HG03280 (cell line): Measurements from ENCODE around the gene PDZRN3.
"Not testable (repeated sequence)": the region's sequence is repeated elsewhere in the genome, so short reads cannot be mapped to it uniquely, and the experiment has no call there.

ENCODE experiments used
- ATAC-seq: cut with Tn5 transposase; IDR thresholded peaks from one replicate; pipeline ENCODE4 v1.9.1; 2021; ENCODE audit warnings: mild to moderate bottlenecking, moderate library complexity; ENCODE audit not compliant: unreplicated experiment

Gene PDZRN3

DNA sequence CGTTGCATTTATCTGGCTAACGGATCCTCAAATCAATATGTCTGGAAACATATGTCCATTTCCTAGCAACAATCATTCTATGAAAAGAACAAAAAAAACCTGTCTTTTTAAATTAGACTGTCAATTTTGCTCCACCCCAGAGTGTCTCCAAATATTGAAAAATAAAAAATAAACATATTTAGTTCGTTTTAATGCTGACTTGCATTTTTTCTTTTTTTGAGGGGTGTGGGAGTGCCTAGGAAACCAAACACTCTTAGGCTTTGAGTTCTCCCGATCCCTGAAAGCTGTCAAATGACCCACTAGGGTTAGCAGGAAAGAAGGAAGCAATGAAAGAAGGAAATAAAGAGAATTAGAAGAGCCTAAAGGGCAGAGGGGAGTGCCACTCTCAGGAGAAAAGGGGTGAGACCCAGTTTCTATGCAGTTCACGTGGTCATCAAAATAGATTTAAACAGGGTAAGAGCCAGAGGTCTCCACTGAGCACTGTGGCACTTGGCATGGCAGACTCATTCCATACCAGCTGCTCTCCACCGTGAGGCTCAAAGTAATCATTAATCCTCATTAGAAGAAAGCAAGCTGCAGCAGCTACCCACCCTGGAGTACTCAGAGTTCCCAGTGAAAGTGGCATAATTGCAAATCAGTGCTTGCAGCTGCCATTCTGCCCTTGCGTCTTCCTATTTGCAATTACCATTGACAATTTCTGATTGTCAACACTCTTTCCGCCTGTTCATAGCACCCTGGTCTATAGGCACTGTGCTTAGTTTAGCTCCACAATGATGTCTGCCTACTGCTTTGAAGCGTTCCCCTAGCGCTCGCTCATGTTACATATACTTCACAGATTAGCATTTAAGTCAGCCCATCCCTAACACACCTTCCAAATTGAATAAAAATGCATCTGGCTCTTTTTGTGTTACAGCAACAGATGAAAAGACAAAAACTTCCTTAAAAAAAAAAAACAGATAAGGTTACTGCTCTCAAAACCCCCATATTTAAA lies 32.3 kb downstream of the PDZRN3 start:
- no peak for ATAC-seq

DNA sequence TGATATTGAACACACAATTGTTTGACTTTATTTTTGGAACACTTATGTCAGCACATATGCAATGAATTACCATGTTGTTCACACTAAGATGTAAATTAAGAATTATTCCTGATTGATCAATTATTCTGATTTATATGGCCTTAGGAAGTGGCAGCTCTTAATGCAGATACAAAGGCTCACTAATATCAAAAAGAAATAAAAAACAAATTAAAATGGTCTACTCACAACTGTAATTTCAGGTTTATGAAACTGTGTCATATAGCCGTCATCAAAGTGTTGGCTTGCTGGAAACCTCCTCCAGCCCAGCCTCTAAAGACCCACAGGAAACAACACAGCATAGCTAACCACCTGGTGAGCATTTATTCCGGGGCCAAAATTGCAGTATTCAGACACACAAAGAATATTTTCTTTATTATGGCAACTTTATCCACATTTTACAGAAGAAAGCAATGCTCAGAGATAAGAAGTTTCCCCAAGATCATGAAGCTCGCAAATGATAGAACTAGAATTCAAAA lies 33.4 kb downstream of the PDZRN3 start:
- ATAC-seq: no peak

- no peak for ATAC-seq
Observed at GRCh38 chr3:73586628-73587027, 38.1 kb downstream of the PDZRN3 start.

GRCh38 chr3:73586190-73586589 lies 38.6 kb downstream of the PDZRN3 start:
- no peak for ATAC-seq

DNA sequence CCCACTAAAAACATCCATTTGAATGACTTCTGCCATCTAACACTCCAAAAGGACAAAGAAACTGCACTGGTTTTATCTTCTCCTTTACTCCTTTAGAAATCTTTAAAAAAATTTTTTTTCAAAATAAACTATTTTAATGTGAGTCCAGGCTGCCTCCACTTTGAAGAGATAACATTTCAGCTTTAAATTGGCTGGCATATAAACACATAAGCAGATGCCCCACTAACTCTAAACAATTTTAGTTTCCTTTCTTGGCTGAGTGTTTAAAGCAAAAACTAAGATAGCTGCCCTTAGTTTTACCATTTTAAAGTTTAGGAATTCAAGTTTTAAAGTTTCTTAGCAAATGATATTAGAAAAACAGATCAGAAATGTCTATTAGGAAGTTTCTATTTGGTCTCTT lies 39.9 kb downstream of the PDZRN3 start:
- ATAC-seq: no peak

DNA sequence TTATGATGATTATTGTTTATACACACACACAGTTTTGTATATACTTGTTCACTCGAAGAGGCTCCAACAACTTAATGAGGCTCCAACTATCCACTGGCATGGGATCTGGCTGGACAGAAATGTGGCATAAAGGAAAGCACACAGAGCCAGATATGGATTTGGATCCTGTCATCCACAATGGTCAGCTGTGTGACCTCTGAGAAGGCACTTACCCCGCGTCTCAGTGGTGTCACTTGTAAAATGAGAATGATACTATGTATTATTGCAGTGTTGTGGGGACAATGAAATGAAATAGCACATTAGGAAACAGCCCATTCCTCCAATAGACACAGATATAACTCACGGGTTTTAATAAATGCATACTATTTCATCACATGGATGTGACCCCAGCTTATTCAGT lies 42.2 kb downstream of the PDZRN3 start:
- no peak for ATAC-seq

DNA sequence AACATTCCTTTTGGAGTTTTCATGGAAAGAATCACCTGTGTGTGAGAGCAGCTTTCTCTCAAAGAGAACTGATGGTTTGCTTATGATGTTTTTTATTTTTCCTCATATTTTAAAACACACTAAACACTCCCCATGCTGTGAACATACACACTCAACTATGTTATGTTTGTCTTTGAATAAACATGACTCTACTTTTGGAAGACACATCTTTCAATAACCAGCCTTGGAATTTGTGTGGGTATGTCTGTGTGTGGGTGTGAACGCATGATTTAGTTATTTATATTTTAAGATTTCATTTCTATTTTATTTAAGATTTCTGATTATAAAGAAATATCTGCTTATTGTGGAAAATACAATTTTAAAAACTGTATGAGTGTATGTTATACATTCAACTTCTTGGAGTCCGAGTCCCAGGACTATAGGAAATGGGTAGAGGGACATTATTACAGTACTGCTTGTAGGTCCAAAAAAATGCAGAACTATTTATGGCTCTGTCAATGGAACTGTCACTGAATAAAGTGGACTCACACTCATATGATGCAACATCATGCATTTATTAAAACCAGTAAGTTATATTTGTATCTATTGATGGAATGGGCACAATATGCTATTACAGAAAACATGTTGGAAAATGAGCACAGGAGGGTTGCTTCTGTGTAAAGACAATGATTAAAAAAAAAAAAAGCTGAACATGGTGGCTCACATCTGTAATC lies 43.5 kb downstream of the PDZRN3 start:
- no peak for ATAC-seq

DNA sequence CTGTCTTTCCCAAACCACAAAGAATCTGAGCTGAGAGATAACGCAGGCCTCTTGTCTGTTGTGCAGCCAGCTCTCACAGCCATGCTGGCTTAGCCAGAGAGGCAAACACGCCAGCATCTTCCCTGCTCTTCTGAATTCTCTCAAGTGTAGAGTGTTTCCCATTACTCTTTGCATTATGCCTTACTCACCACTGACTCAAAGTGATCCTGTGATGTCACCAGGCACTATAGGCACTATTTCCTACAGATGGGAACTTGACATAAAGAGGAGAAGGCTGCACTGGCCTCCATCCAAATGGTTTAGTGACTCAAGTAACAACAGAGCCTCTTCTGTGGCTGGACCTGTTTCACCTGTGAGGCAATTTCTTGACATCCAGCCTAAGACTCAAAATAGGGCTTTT lies 44.4 kb downstream of the PDZRN3 start:
- no peak for ATAC-seq

- no peak for ATAC-seq
Observed at GRCh38 chr3:73577704-73578103, 47.0 kb downstream of the PDZRN3 start.

GRCh38 chr3:73576999-73577461 lies 47.7 kb downstream of the PDZRN3 start:
- no peak for ATAC-seq

DNA sequence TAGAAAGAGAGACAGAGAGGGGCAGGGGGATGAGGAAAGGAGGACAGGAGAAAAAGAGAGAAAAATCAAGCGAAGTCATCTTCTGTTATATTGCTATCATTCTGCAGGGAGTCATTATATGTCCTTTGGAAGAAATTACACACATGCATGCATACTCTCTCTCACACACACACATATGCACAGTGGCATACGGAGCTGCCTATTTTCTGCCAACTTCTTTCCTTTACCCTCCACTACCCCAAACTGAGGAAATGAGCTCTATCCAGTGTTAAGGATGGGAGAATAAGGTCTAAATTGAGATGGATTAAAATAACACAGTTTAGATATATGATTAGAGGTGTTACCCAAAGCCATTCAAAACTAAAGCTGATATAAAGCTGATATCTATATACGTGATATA lies 48.8 kb downstream of the PDZRN3 start:
- no peak for ATAC-seq

DNA sequence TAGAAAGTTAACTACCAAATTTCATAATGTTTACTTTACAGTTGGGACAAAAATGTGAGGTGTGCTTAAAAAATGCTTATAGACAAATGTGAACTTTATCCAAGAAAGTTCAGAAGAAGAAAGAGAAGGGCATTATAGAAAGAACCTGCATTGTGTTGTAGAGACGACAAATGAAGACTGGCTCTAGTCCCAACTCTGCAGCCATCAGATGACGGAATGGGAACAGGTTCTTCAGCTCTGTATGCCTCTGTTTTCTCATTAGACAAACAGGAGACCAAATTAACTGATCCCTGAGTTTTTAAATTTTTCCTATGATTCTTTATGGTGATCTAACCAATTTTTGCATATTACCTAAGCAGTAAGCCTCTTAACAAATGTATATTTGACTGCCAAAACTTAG lies 49.2 kb downstream of the PDZRN3 start:
- ATAC-seq: no peak

DNA sequence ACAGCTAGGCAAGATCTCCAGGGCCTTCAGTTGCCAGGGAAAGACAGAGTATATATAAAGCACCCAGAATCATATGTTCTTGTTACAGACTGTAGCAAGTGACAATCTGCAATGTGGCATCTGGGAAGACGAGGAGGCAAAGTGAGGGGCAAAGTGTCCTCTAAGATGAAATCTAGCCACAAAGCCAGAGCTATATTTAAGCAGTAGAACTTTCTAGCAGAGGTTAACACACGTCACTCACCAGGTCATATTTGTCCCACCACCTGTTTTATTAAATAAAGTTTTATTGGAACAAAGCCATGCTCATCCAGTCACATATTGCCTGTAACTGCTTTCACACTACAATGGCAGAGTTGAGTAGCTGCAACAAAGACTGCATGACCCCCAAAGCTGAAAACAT lies 51.5 kb downstream of the PDZRN3 start:
- no peak for ATAC-seq

- ATAC-seq: no peak
Observed at GRCh38 chr3:73572368-73572767, 52.4 kb downstream of the PDZRN3 start.

DNA sequence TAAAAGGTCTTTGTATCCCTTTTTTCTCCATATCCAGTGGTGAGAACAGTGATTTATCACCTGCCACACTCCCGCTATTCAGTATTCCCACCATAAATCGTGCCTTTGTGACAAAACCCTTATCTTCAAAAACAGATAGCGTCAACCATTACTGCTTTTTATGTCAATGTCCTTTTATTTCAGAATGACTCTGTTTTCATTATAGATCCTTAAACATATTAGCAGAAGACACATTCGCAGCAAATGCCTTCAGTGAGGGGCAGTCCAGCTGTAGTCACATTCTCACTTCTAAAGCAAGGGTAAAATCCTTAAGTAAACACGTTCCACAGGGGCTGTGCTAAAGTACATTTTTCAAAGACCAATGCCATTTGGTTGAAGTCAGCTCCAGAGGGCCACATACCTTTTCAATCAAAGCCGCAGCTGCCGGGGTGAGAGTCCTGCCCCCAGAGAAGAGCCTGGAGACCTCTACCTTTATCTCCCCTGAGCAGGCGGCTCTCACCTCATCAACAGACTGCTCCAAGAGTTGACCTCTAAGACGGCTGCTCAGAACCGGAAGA lies 53.4 kb downstream of the PDZRN3 start:
- ATAC-seq: no peak

GRCh38 chr3:73569246-73569760 lies 55.4 kb downstream of the PDZRN3 start:
- no peak for ATAC-seq

DNA sequence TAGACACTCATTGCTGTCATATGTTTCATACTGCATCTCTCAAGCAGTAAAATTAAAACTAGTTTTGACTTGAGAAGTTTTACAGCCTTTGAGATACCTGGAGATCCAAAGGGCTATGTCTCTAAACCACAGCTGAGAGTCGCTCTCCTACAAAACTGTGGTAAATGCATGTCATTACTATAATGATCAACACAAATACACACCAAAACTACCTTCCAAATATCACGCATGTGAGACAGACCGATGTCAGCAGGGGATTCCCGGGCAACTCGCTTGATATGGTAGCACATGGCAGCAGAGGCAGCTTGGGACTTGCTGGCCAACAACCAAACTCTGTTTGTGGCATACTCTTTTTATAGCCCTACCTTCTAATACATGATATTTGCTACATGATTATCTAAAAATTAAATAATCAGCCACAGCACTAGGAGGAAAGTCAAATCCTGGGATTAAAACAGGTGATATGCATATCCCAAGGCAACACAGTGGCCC lies 56.3 kb downstream of the PDZRN3 start:
- ATAC-seq: no peak

DNA sequence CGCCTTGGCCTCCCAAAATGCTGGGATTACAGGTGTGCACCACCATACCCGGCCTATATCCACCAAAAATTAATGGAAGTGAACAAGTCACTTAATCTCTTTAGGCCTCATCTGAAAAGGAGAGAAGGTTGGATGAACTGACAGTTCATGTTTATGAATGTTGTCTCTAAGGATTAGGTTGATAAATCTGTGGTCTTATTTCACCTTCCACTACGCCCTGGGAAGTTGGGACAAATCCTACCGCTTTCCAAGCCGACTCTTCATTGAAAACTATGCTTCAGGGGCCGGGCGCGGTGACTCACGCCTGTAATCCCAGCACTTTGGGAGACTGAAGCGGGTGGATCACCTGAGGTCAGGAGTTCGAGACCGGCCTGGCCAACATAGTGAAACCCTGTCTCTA lies 59.4 kb downstream of the PDZRN3 start:
- not testable (repeated sequence) for ATAC-seq

DNA sequence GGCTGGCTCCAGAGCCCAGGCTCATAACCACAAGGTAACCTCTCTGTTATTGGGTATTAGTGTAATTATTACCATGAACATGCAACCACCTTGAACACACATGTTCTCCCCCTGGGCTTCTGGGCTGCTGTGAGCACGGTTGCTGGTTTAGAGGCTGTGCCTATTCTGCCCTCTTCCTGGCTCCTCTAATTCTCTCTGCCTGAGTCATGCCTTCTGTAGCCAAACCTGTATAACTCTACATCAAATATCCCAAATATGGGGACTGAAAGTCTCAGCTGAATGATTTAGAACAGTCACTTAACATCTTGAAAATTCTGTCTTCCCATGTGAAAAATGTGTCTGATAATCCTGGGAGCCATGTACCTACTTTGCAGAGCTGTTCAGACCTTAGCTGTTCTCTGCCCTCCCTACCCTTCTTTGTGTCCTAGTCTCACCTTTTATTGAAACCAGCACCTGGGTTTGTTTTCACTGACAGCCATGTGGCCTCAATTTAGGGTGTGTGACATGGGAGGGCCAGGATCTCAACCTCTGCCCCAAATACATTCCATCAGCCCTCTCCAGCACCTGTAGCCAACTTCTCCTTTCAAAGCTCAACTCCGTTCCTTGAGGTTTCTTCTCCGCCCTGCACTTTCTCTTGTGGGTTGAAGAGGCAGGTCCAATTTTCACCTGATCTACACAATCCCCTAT lies 60.7 kb downstream of the PDZRN3 start:
- ATAC-seq: no peak

DNA sequence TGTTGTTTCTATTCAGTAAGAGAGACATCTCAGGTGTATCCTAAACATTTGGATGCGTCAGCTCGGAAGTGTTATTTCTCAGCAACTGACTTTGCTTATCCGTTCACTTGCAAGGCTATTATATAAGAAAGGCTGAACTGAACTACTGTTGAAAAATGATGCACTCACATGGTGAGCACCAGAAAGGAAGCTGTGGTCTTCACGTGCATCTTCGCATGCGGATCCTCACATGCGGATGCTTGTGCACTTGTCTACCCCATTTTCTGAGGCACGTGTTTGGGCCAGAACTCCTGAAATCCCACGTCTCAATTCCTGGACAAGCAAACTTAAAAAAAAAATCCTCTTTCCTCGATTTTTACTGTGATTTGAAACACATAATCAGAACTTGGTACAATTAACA lies 63.2 kb downstream of the PDZRN3 start:
- no peak for ATAC-seq
